Psoas muscle (tissue), 8 donors: Measurements from ENCODE around the gene ACER3. TPM values are rescaled to one million over a fixed set of nuclear protein-coding genes. Genes with fewer than 3 reads are reported as not detected.

ENCODE experiments used
- ATAC-seq, 4 donors: fragments of 200-7000 bp; cut with Tn5 transposase; one replicate each; pipeline ENCODE4 v1.9.1; 2020; ENCODE audit warnings: moderate library complexity in 3 of 4, mild to moderate bottlenecking in 2 of 4
- DNase-seq, 2 donors: peaks; one replicate each; pipeline ENCODE4 v3.0.0-alpha.2; 2020
- H3K27ac ChIP-seq: fragments of 200-600 bp; one replicate; pipeline ENCODE4 v1.8.0; 2022
- H3K27me3 ChIP-seq, 3 donors: fragments of 200-600 bp in 1 of 3; one replicate each; pipeline versions ENCODE4 v1.6.1 to v1.8.0; 2013 to 2022; ENCODE audit warnings: low read length in 2 of 3, mild to moderate bottlenecking in 2 of 3, moderate library complexity in 1 of 3; ENCODE audit not compliant: insufficient read depth in 3 of 3
- H3K36me3 ChIP-seq, 2 donors: fragments of 200-600 bp in 1 of 2; one replicate each; pipeline versions ENCODE4 v1.6.1 to v1.8.0; 2013 to 2022; ENCODE audit warnings: low read depth in 1 of 2, mild to moderate bottlenecking in 1 of 2, moderate library complexity in 1 of 2; ENCODE audit not compliant: insufficient read depth in 1 of 2
- H3K4me1 ChIP-seq: fragments of 200-600 bp; one replicate; pipeline ENCODE4 v1.8.0; 2022
- H3K4me3 ChIP-seq: fragments of 200-600 bp; one replicate; pipeline ENCODE4 v1.8.0; 2022; ENCODE audit warnings: mild to moderate bottlenecking
- H3K9me3 ChIP-seq: fragments of 200-600 bp; one replicate; pipeline ENCODE4 v1.8.0; 2022
- WGBS, 3 donors: extraction: QIAGEN DNeasy Blood & Tissue Kit; methylation state at CpG; one replicate each; pipeline versions ENCODE4 v1.1.6 to v1.1.7; 2013; 5-methylcytosine and 5-hydroxymethylcytosine counted together
- intact Hi-C, 2 donors: fragments of 100-400 bp; cut with DNase I; formaldehyde crosslinking; loops; one replicate each; pipeline versions ENCODE4 v1.11.0 to v1.14.2; 2022
- polyA plus RNA-seq, 3 donors: library from polyadenylated mRNA; stranded (reverse); fragments of 200-250 nt; gene quantifications; one replicate each; pipeline ENCODE4 v1.2.3, GENCODE V29; 2013
- total RNA-seq, 4 donors: library from RNA; stranded (reverse); fragmentation: NEBNext Ultra II Directional in 2 of 4; extraction: Animal tissue kit (Norgen Biotek cat#: 25700) in 2 of 4; gene quantifications; one replicate each; pipeline versions ENCODE4 v1.2.1 to v1.2.4, GENCODE V29; 2021 to 2023
- TF ChIP-seq, protein P1 (sequence below): fragments of 200-600 bp; IDR thresholded peaks from one replicate; pipeline ENCODE4 v1.8.0; 2022; ENCODE audit warnings: antibody characterized with exemption
- donor health status: healthy with polysubstance abuse.
- donor health status: DM: no; HTN: no; CAD: no; lungs with moderate emphysema.
- donor health status: Bipolar disorder and iron deficiency.
- donor health status: healthy.
- donor health status: DM: yes; HTN: yes; CAD: no.
- donor health status: DM: no; HTN: no; CAD: no.
- donor health status: DM: no; HTN: no; CAD: no.
- donor health status: DM: yes; HTN: yes; CAD: no.

ACER3 gene
- total and polyA plus RNA-seq, 7 donors: 0.76 to 6.3 (median 3.4) TPM

DNA sequence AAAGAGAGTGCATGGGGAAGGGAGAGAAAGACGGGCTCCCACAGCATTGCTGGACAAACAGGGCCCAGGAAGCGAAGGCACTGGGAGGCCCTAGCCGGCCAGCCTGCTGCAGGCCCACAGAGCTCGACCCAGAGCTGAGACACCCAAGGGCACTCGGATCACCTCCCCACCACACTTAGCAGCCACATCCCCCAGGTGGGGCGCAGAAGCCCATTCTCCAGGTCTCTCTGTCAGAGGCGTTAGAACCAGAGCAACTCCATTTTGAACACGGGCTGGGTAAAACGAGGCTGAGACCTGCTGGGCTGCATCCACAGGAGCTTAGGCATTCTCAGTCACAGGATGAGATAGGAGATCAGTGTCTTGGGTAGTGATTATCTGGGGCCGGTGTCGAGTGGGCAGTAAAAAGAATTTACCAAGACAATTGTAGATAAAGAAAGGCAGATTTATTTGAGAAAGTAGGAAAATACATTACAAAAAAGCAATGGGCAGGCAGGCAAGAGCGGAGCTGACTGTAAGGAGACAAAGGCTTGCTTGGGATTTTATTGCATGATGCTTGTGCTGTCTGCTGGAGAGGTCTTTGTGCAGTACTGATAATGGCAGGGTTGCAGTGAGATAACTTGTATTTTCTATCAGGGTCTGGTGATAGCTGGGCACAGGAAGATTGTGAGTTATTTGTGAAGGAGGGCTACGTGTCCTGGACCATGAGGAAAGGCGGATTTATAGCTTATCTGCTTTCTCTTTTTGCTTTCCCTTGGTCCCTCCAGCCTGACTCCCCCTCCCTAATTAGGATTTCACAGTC lies 192.7 kb downstream of the ACER3 start:
- intact Hi-C loops: no loop called here
- DNase-seq: no peak
- WGBS, 3 donors: 84 to 91% (median 90%) methylated on average over 14 of the region's 14 CpGs
- TF ChIP-seq, protein P1, sequence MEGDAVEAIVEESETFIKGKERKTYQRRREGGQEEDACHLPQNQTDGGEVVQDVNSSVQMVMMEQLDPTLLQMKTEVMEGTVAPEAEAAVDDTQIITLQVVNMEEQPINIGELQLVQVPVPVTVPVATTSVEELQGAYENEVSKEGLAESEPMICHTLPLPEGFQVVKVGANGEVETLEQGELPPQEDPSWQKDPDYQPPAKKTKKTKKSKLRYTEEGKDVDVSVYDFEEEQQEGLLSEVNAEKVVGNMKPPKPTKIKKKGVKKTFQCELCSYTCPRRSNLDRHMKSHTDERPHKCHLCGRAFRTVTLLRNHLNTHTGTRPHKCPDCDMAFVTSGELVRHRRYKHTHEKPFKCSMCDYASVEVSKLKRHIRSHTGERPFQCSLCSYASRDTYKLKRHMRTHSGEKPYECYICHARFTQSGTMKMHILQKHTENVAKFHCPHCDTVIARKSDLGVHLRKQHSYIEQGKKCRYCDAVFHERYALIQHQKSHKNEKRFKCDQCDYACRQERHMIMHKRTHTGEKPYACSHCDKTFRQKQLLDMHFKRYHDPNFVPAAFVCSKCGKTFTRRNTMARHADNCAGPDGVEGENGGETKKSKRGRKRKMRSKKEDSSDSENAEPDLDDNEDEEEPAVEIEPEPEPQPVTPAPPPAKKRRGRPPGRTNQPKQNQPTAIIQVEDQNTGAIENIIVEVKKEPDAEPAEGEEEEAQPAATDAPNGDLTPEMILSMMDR: no peak
- Histone ChIP-seq H3K4me1 (no peaks in the 10 kb centered on the region), H3K4me3 (no peak overlapping the region), H3K36me3 (no peaks in the 10 kb centered on the region), H3K9me3 (peaks cover 6% of the 10 kb centered on the region), H3K27me3 (no peaks in the 10 kb centered on the region), H3K27ac (no peak overlapping the region)
- no peak for ATAC-seq

DNA sequence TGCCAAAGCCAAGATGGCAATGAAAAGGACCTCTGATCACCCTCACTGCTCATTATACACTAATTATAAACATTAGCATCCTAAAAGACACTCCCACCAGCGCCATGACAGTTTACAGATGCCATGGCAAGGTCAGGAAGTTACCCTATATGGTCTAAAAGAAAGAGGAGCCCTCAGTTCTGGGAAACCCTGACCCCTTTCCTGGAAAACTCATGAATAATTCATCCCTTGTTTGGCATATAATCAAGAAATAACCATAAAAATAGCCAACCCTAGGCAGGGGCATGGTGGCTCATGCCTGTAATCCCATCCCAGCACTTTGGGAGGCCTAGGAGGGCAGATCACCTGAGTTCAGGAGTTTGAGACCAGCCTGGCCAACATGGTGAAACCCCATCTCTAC lies 193.4 kb downstream of the ACER3 start:
- peaks cover 6% of the 10 kb centered on the region for H3K9me3 ChIP-seq
- no peaks in the 10 kb centered on the region for H3K36me3 ChIP-seq
- TF ChIP-seq, protein P1: no peak
- intact Hi-C loops: no loop called here
- no peak overlapping the region for H3K27ac ChIP-seq
- 57 to 75% (median 69%) methylated on average over 1 of the region's 1 CpG for WGBS, 3 donors
- no peaks in the 10 kb centered on the region for H3K4me1 ChIP-seq
- H3K4me3 ChIP-seq: no peak overlapping the region
- ATAC-seq (no peak), DNase-seq (no peak)
- H3K27me3 ChIP-seq: no peaks in the 10 kb centered on the region

DNA sequence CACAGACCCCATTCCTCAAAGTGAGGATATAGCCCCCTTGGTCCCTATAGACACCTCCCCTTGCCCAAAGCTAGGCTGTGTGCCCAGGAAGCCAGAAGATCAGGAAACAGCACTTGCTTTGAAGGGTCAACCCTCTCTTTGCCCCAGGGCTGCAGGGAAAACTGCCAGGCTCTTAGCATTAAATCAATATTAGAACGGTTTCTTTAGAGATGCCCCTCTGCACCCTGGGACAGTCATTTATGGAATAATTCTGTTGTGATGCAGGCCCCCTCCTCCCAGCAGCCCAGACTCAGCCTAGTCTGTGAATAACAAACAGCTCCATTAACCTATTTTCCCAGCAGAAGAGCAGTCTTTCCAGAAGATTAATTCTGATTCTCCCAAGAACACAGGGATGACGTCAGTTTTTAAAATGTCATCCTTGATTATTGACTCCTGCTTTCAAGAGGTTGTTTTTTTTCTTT lies 194.4 kb downstream of the ACER3 start:
- no peak for ATAC-seq
- H3K27ac ChIP-seq: no peak overlapping the region

DNA sequence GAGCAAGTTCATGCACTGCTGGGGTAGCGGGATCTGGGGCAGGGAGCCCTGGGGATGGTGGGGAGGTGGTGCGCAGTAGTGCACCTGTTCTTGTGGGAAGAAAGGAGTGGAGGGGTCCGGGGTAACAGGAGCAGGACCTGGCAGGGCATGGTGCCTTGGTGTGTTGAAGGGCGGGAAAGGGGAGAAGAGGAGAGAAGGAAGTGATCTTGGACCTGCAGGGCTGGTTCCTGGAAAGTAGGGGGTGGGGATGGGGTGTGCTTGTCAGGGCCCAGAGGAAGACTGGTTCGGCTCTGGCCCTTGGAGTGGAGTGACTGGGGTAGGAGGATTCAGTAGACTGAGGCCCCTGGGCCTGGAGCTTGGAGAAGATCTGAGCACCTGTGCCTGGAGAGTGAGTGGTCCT lies 195.2 kb downstream of the ACER3 start:
- no peaks in the 10 kb centered on the region for H3K4me1 ChIP-seq
- intact Hi-C loops: no loop called here
- no peak overlapping the region for H3K4me3 ChIP-seq
- no peaks in the 10 kb centered on the region for H3K36me3 ChIP-seq
- peaks cover 0 to 4% (median 0%) of the 10 kb centered on the region in 3 donors for H3K27me3 ChIP-seq
- H3K9me3 ChIP-seq: peaks cover 6% of the 10 kb centered on the region
- 90 to 96% (median 92%) methylated on average over 5 of the region's 5 CpGs for WGBS, 3 donors
- ATAC-seq (no peak), DNase-seq (no peak)
- TF ChIP-seq, protein P1: no peak
- no peak overlapping the region for H3K27ac ChIP-seq

More for the DNA sequence above, 194.4 kb downstream of the ACER3 start:
- TF ChIP-seq, protein P1: no peak
- Histone ChIP-seq H3K9me3 (peaks cover 6% of the 10 kb centered on the region), H3K36me3 (no peaks in the 10 kb centered on the region), H3K27me3 (peaks cover 0 to 4% (median 0%) of the 10 kb centered on the region in 3 donors), H3K4me3 (no peak overlapping the region), H3K4me1 (no peaks in the 10 kb centered on the region)
- WGBS, 3 donors: 50 to 61% (median 59%) methylated on average over 2 of the region's 2 CpGs
- DNase-seq: no peak
- intact Hi-C loops: no loop called here
